ENCODE measurements around the gene PRTFDC1. TPM values are rescaled to one million over a fixed set of nuclear protein-coding genes. Genes with fewer than 3 reads are reported as not detected.

PRTFDC1 gene
- total and polyA plus RNA-seq, 2 of the 8 experiments (the other 6 are each of a cell fraction or from before 2014, with no cell fraction given), result 5.9 to 6.6 TPM

DNA sequence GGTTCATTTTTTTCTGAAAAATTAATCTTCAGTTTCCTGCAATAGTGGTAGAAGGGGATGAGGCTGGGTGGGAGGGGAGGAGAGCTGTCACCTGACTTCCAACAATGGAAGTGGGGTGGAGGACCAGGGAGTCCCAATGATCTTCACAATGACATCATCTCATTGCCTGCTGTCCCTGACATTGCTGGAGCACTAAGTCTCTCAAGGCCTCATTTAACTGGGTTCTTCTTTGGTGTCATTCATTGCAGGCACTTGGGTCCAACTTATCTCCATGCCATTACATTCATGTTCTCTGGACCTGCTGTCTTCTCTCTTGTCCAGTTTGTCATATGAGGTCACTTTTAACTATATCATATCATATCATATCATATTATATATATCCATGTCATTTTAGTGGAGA, 34.4 kb downstream of the PRTFDC1 start:
- no peaks in the 10 kb centered on the region for H3K27me3 ChIP-seq (replicated peaks in 1 of 4; ENCODE audit: control insufficient read depth in 3 of 4, extremely low read depth in 1 of 4, insufficient read depth in 3 of 4, low read length in 3 of 4)
- no peak overlapping the region for H3K4ac ChIP-seq (replicated peaks; ENCODE audit: insufficient read length, low read depth, low read length)
- H3K79me2 ChIP-seq (ENCODE audit: control insufficient read depth in 1 of 2, insufficient read depth in 2 of 2, low read length in 2 of 2), result no peaks in the 10 kb centered on the region
- no peaks in the 10 kb centered on the region for H3K36me3 ChIP-seq (ENCODE audit: control insufficient read depth in 2 of 4, insufficient read depth in 4 of 4, low read length in 3 of 4)
- H3K9me3 ChIP-seq (ENCODE audit: insufficient read depth in 2 of 2, low read depth in 1 of 2, low read length in 1 of 2), result 0 out of 4 replicates have a peak, but pooled peaks cover 0 to 2% of the 10 kb centered on the region in 2 experiments
- H4K5ac ChIP-seq (ENCODE audit: insufficient read length, low read depth, low read length), result no peak overlapping the region
- no peak overlapping the region for H4K91ac ChIP-seq (replicated peaks; ENCODE audit: insufficient read length, low read length)
- no peak overlapping the region for H2BK15ac ChIP-seq (ENCODE audit: low read length)
- no peak overlapping the region for H3K18ac ChIP-seq (ENCODE audit: extremely low read depth, low read length)
- H3K79me1 ChIP-seq (ENCODE audit: low read depth, low read length), result no peaks in the 10 kb centered on the region
- CTCF ChIA-PET (ENCODE audit: partially characterized antibody), result no interaction called here
- FAIRE-seq (no peak), DNase-seq (ENCODE audit: low read depth in 1 of 2, low spot score in 2 of 2) (no peak)
- H3K4me3 ChIP-seq (ENCODE audit: extremely low read depth in 1 of 4, insufficient read depth in 2 of 4, low read depth in 3 of 4, low read length in 4 of 4), result no peak overlapping the region
- H3K23ac ChIP-seq (ENCODE audit: insufficient read length), result no peak overlapping the region
- H3K56ac ChIP-seq (replicated peaks; ENCODE audit: insufficient read length, low read depth, low read length), result no peak overlapping the region
- no peak overlapping the region for H4K8ac ChIP-seq (ENCODE audit: extremely low read depth, insufficient read depth, low read length)
- TF ChIP-seq TAF7 (optimal IDR thresholded peaks at IDR 0.05; ENCODE audit: borderline replicate concordance, low read depth, low read length), result no peak
- TF ChIP-seq TCF12 (IDR thresholded peaks at IDR 0.05; ENCODE audit: low read depth, low read length), result no peak
- no peak for TF ChIP-seq ZNF274 (IDR thresholded peaks at IDR 0.05; ENCODE audit: borderline replicate concordance, extremely low read depth, low read length)
- no peaks in the 10 kb centered on the region for H4K20me1 ChIP-seq (replicated peaks in 1 of 2; ENCODE audit: control insufficient read depth in 1 of 2, insufficient read depth in 2 of 2, low read length in 2 of 2)
- H2BK12ac ChIP-seq (ENCODE audit: low read depth, low read length), result no peak overlapping the region
- H3K23me2 ChIP-seq (ENCODE audit: low read depth, low read length), result no peaks in the 10 kb centered on the region
- H3K27ac ChIP-seq (ENCODE audit: low read depth, low read length), result no peak overlapping the region
- peaks cover 0 to 2% (median 0%) of the 10 kb centered on the region in 4 experiments; a peak in 1 of 7 replicates for H3K4me1 ChIP-seq (replicated peaks in 1 of 4; ENCODE audit: control insufficient read depth in 3 of 4, insufficient read depth in 4 of 4, low read length in 3 of 4)
- H2BK5ac ChIP-seq (ENCODE audit: low read depth, low read length), result no peak overlapping the region
- H2AFZ ChIP-seq (ENCODE audit: low read length), result no peak overlapping the region
- POLR2A ChIA-PET (ENCODE audit: partially characterized antibody), result no interaction called here
- H3K9ac ChIP-seq (replicated peaks in 1 of 4; ENCODE audit: extremely low read depth in 1 of 4, low read depth in 3 of 4, low read length in 3 of 4), result no peak overlapping the region
- H3K4me2 ChIP-seq (ENCODE audit: insufficient read depth in 1 of 2, low read depth in 2 of 2, low read length in 2 of 2), result no peak overlapping the region
- no peak overlapping the region for H2BK120ac ChIP-seq (replicated peaks; ENCODE audit: low read depth, low read length)
- H2BK20ac ChIP-seq (ENCODE audit: low read length), result no peak overlapping the region
- H2AK5ac ChIP-seq (ENCODE audit: low read depth, low read length), result 0 out of 2 replicates have a peak overlapping the region, but pooled peaks have one; percentile 71
- H3K14ac ChIP-seq (ENCODE audit: insufficient read length), result no peak overlapping the region

Data from H1 (cell line).